A549 treated with CORT108297 at 1 μM for 4 hours (cell line): ENCODE results near the gene ETFDH. TPM values are rescaled to one million over a fixed set of nuclear protein-coding genes. Genes with fewer than 3 reads are reported as not detected.

Source experiments
- total RNA-seq: library from RNA; stranded (reverse); fragments of 200-300 nt; extraction: Qiagen RNA extraction; gene quantifications from 5 replicates; pipeline ENCODE4 v1.2.3, GENCODE V29; 2022

The ETFDH gene
- 4.9 to 5.2 TPM (median 5.0 TPM) in 5 replicates for total RNA-seq

DNA sequence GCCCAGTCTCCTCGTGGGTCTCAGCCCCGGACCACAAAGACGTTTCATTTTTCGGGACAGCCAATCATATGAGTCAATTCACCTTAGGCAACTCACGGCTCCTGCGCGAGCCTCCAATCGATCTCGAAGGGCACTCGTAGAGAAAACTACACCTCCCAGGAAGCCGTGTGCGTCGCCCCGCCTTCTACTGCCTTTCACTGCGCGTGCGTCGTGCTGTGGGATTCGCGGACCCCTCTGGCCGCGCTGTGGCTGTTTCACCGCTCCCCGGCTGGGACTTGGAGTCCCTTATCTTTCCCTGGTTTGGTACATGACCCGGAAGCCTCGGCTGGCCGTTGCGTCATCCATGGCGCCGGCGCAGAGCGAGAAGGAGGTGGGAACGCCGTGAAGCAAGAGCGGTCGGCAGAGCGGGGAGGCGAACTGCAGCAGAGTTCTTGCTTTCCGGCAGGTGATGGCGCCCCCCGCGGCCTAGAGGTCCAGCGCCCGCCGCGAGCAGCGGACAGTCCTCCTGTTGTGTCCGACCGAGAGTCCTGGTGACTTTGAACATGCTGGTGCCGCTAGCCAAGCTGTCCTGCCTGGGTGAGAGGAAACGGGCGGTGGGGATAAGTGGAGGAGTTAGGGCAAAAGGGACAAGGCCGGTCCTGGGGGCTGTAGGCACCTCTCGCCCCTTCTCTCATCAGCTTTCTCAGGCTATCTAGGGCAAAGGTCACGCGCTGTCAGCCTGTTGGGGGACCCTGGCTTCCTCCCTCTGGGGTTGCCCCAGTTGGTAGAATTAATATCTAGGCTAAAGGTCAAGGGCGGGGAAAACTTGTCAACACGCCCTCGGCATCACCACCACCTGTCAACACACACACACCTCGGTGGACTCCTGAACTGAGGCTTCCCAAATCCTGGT, at the start of gene ETFDH:
Gene ETFDH (plus strand): TSS at position 382 of the 892 bp plus-strand sequence. CDS start 161 bp downstream, at position 543.

DNA sequence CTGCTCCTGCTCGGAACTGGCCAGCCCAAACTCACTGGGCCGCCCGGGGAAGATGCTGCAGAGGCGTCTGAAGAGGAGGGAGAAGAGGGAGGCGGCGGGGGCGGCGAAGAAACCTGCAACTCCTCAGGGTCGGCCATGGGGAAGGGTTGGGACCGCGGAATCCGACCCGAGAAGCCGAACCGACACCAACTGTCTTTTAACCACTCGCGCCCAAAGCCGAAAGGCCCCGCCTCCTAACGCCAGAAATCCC, 506 bp upstream of the ETFDH start, which contains the start of gene C4orf46:
Gene C4orf46 (minus strand): TSS at position 223 of the 250 bp plus-strand sequence. CDS start 86 bp downstream, at position 137.

DNA sequence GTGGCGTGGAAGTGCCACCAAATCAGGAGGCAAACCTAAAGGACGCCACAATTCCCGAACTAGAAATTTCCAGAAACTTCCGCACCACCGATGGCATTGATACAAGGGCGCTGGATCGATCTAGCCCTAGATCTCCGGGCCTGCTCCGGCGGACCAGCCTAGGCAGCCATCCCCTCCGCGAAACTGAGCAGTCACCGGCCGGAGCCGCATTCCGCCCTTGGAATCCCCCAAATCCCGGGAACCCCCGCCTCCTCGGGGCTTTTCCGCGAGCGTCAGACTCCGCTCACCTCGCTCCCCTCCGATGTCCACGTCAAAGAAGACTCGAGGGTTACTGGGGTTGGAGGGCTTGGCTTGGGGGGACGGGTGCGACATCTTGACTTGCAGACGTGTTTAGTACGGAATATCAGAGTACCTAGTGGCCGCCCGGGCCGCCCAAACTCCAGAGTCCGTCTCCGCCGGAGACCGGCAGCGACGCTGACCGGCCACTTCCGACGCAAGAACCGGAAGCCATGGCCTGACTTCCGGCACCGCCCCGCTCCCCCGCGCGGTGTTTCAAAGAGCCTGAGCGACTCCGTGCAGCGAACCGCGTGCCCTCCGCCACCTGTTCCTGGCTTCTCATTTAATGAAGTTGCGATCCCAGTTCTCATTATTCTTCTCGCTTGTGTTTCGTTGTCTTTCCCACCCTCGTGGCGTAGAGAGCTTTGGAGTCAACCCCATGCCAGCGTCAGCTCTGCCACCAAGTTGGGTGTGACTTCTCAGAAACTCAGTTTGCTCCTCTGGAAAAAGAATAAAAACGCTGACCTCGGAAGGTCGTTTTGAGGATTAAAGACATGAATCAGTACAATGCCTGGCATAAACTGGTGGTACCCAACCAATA, 51.1 kb downstream of the ETFDH start, which contains the start of gene PPID:
Gene PPID (minus strand): TSS at position 480 of the 877 bp plus-strand sequence. CDS start 108 bp downstream, at position 372.

Other genes starting within 250 kb of the ETFDH start
- not detected in 5 replicates for gene RXFP1, start 150.4 kb upstream of the ETFDH start, total RNA-seq
- 6.5 to 9.3 TPM (median 8.3 TPM) in 5 replicates for gene C4orf46, start 409 bp upstream of the ETFDH start, total RNA-seq
- gene PPID, start 51.1 kb downstream of the ETFDH start, total RNA-seq: 34.8 to 43.3 TPM (median 37.4 TPM) in 5 replicates
- 3.6 to 5.6 TPM (median 4.2 TPM) in 5 replicates for gene FNIP2, start 96.7 kb downstream of the ETFDH start, total RNA-seq